GM19467 (cell line): ENCODE measurements around the gene TMEM63C.

Experiments used
- ATAC-seq: cut with Tn5 transposase; IDR thresholded peaks from one replicate; pipeline ENCODE4 v1.9.1; 2021; ENCODE audit warnings: mild to moderate bottlenecking, moderate library complexity; ENCODE audit not compliant: unreplicated experiment

The TMEM63C gene

GRCh38 chr14:77250927-77251326 lies 69.3 kb downstream of the TMEM63C start:
- no peak for ATAC-seq

- no peak for ATAC-seq
Observed at GRCh38 chr14:77251870-77252269, 70.3 kb downstream of the TMEM63C start.

DNA sequence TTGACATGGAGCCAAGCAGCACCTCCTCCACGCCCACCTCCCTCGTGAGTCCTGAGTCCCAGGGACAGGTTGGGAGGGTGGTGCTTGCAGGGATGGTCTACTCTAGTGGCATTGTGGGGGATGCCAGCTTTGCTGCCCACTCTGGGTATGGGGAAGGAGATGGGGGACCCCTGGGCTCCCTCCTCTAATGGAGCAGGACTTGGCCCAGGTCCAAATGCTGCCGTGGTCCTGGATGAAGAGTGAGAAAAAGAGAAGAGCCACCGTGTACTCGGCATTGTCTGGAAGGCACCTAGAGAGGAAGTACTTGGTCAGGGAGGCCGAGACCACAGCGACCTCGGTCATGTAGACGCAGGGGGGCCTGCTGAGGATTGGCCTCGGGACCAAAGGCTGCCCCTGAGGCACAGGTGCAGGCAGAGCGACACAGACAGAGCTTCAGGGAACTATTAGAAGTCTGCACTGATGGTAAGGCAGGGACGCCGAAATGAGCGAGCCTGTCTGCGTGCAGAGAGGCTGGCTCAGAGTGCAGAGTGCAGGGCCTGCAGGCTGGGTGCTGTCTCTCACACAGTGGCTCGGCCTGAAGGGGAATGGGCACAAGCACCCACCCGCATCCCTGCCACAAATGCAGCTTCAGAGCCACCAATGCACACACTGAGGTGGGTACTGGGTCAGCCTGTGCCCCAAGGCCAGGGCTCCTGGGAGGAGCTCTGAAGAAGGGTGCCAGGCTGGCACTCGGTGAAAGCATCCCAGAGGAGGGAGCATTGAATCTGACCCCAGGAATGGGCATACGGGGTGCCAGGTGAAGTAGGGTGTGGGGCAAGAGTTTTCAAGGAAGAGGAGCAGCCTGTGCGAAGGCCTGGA lies 72.0 kb downstream of the TMEM63C start:
- no peak for ATAC-seq

- no peak for ATAC-seq
Observed at GRCh38 chr14:77256694-77257093, 75.1 kb downstream of the TMEM63C start.

- ATAC-seq = no peak
Observed at GRCh38 chr14:77257700-77258099, 76.1 kb downstream of the TMEM63C start.

DNA sequence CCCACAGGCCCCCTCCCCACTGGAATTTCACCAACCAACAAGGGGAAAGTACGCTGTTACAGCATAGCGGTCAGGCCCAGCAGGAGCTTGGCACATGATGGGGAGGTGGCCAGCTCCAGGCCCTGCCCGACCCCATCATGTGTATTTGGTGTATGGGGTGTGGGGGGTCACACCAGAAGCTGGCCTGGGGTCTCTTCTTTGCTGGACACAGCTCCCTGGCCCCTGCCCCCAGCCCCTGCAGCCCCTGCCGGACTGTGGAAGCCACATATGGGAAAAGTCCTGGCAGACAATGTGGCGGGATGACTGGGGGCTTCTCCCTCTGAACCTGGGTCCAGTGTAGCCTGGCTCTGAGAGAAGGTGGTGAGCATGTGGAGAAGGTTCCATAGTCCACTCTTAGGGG lies 77.0 kb downstream of the TMEM63C start:
- ATAC-seq = no peak

GRCh38 chr14:77259025-77259715 lies 77.6 kb downstream of the TMEM63C start:
- ATAC-seq = no peak

GRCh38 chr14:77260199-77260598 lies 78.6 kb downstream of the TMEM63C start:
- ATAC-seq = no peak

- ATAC-seq = no peak
Observed at GRCh38 chr14:77260631-77261030, 79.0 kb downstream of the TMEM63C start.

DNA sequence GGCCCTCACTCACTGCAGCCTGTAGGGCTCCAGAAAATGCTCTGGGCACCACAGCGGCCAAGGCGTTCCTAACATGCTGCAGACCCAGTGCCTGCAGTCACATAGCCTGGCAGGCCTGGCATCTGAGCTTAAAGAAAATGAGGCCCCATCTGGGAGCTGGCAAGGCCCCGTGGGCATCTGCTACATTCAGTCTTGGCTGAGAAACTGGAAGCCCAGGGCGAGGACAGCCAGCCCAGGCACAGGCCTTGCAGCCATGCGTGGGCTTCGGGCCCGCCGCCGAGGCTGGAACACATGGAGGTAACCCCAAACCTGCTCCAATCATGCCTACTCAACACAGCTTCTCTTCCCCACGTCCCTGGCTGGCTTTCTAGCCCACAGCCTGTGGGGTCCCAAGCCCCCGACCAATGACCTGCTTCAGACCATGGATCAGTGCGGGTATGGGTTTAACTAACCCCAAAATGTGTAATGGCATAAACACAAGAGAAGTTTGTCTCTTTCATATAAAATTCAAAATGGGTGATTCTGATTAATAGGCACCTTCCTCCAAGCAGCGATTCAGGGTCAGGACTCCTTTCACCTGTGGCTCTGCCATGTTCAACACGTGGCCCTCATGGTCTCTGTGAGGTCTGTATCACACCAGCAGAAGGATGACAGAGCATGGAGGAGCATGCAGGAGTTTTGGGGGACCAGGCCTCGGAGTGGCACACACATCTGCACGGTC lies 83.0 kb downstream of the TMEM63C start:
- no peak for ATAC-seq

DNA sequence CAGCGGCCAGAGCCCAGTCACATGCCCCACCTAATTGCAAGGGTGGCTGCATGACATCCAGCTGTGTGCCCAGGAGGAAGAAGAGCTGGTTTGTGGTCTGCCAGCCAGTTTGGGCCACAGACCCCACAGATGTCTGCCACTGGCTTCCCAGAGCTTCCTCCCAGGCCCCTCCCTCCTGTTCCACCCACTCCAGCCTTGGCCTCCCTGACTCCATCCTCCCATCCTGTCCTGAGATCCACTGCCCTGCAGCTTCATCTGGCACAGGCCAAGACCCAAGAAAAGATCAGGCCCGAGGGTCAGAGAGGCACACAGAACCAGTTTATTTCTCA lies 83.6 kb downstream of the TMEM63C start:
- ATAC-seq = no peak

DNA sequence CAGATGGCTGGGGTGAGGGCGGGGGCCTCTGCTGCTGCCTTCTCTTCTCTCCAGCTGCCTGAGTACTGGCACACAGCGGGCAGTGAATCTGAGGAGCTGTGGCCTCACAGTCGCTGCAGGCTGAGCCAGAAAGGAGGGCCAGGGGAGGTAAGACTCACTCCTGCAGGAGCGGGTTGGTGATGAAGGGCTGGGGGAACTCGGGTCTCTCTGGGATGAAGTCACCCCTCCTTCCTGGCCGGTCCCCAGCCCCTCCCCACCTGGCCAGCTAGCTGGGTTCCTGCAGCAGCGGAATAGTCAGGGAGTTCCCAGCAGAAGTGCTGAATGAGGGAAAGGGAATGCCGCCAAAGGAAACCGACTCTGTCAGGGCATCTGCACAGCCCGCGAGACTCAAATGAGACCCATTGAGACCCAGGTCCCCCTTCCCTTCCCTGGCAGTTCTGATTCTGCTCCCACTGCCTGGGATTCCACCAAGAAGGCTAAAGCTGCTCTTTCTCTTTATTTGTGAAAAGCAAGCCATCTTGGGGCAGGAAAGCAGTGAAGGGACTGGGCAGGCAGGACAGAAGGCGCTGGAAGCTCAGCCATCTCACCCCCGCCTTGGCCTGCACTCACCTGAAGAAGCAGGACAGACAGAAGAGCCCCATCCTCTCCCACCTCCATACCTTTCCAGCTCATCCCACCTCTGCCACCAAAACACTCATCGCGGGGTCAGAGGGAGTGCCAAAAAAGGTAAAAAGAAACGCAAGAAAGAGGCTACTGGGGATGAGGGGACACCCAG lies 84.2 kb downstream of the TMEM63C start:
- no peak for ATAC-seq

- no peak for ATAC-seq
Observed at GRCh38 chr14:77266336-77266735, 84.7 kb downstream of the TMEM63C start.

DNA sequence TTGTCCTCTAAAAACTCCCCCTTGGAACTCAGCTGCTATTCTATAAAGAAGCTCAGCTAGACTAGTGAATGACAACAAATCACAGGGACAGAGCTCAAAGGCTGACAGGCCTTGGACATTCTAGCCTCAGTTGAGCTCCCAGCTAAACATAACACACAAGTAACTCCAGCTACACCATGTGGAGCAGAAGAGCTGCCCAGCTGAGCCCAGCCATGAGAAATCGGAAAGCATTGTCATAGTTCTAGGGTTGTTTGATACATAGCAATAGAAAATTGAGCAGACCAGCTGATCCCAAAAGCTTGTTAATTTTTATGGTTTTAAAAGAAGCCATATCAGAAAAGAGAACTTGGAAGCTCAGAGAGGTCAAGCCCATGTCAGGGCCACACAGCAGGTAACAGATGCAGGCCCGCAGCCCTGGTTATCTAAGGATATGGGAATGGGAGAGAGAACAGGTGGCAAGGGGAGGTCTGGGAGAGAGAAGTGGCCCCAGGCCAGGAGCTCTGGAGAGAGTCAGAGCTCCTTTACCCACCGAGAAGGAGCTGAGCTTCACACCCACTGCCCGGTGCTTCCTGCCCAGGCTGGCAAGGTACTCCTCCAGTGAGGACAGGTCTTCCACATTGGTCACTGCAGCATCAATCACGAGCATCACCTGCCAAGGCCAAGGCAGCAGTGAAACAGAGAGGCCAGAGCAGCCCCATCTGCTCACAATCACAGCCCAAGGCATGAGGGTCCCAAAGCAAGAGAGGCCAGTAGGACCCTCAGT lies 86.5 kb downstream of the TMEM63C start:
- ATAC-seq = no peak

DNA sequence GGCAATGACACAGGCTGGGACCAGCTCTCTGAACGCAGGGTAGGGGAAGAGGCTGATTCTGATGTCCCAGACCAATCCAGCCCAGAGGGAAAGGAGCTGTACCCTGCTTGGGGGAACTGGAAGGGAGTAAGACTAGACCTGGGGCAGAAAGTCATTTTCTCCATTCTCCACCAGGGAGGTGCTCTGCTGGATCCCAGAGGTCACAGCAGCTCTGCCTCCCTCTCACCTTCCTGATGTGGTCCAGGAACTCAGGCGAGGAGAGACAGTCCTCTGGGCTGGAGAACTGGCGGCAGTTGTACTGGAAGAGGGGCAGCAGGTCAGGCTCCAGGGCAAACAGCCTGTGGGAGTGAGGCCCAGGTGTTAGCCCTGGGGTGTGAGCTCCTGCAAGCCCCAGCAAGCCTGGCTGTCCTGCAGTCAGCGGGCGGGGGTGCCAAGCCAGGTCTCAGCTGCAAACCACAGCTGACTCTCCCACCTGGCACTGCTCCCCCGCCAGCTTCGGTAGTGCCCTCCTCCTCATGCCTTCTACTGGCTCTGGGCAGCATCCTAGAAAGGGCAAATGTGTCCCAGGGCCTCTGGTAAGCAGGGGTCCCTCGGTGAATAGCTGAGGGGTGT lies 87.5 kb downstream of the TMEM63C start:
- no peak for ATAC-seq

- ATAC-seq = no peak
Observed at GRCh38 chr14:77270361-77271112, 88.9 kb downstream of the TMEM63C start.

DNA sequence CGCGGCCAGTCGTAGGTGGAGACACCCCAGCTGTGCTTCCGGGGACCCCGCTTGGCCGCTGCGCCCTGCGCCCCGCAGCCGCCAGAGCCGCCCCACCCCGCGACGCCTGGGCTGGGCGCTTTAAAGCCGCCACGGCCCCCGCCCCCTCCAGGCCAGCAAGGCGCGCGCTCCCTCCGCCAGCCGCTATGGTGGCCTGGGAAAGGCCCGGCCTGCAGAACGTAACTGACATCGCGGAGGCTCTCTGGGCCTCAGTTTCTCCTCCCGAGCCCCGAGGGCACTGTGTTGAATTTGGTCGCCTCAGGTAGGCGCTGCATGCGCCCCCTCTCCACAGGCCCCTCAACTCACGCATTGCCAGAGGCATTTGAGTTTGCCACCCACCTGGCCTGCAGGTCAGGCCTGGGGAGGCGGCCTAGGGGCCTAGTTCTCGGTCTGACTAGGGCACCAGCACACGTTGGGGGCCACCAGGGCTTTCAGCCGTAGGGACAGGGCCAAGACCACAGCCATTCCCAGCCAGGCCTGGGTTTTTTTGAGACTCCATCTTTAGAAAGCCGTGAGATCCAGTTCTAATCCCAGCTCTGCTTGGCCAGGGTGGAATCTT lies 89.6 kb downstream of the TMEM63C start, which contains the start of gene NGB:
TSS of gene NGB (minus strand) at position 94 of the 598 bp plus-strand sequence. CDS start 269 bp downstream, outside the sequence.
- no peak for ATAC-seq

DNA sequence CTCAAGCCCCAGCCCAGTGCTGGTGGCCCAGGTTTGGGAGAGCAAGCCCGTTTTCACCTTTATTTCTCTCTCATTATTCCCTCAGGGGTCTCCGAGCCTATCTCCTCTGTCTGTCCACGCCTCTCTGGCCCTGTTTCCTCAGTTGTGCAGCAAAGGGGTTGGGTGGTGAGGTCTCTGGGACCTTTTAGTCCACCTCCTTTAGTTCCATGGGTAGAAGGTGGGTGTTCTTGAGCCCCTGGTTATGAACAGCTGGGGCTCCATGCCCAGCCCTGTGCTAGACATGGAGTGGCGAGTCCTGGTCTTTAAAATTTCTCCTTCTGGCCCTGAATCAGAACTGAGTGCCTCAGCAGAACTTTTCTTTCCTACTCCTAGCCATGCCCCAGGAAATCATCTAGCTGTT lies 90.7 kb downstream of the TMEM63C start:
- ATAC-seq = no peak

DNA sequence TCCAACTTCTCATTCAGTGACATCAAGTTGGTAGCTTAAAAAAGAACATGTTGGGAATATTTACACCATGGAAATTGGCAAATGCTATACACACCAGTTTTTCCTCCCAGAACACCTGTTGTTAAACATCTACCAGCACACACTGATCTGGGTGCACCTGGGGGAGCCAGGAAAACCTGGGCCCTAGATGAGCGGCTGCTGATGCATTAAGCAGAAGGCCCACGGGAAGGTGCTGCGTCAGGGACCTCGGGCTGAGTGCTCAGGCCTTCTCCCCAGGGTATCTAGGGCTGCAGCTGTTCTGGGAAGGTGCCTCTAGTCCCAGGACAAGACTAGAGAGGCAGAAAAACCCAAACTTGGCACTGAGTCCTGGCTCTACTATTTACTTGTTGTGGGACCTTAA lies 92.2 kb downstream of the TMEM63C start:
- ATAC-seq = no peak
